Natural killer cell treated with Interleukin-12 subunit alpha and Interleukin-12 subunit beta and Interleukin-15 and Interleukin-18, amount 100 ng/mL, for 72 hours (primary cell): ENCODE data around the gene SPHK1. TPM values are rescaled to one million over a fixed set of nuclear protein-coding genes. Genes with fewer than 3 reads are reported as not detected.
"Not testable (repeated sequence)": the region's sequence is repeated elsewhere in the genome, so short reads cannot be mapped to it uniquely, and the experiment has no call there.

Source experiments
- ATAC-seq, 2 donors: fragments of 150-1000 bp; cut with Tn5 transposase in 1 of 2; sonication (Bioruptor Pico), chemical (Tn5 transposase) in 1 of 2; 2 replicates each; pipeline ENCODE4 v1.10.0; 2021
- DNase-seq: peaks from one replicate; pipeline ENCODE4 v3.0.0; 2022; ENCODE audit warnings: low spot score
- H3K27ac Mint-ChIP-seq, 2 donors: 1 replicate in 1 of 2; 2 replicates in 1 of 2; pipeline ENCODE4 v1.8.0; 2022; ENCODE audit warnings: mixed read lengths in 2 of 2, mild to moderate bottlenecking in 1 of 2, moderate library complexity in 1 of 2
- H3K27me3 Mint-ChIP-seq, 2 donors: 1 replicate in 1 of 2; 2 replicates in 1 of 2; pipeline ENCODE4 v1.8.0; 2022; ENCODE audit warnings: mixed read lengths in 2 of 2
- H3K36me3 Mint-ChIP-seq: one replicate; pipeline ENCODE4 v1.8.0; 2022; ENCODE audit warnings: mixed read lengths
- H3K4me1 Mint-ChIP-seq, 2 donors: 1 replicate in 1 of 2; 2 replicates in 1 of 2; pipeline ENCODE4 v1.8.0; 2022; ENCODE audit warnings: low read depth in 2 of 2, mixed read lengths in 2 of 2, mild to moderate bottlenecking in 1 of 2
- H3K4me3 Mint-ChIP-seq: one replicate; pipeline ENCODE4 v1.8.0; 2022; ENCODE audit warnings: mixed read lengths
- H3K9me3 Mint-ChIP-seq: 2 replicates; pipeline ENCODE4 v1.8.0; 2022; ENCODE audit warnings: mixed read lengths
- total RNA-seq, 2 donors: library from RNA; stranded (reverse); gene quantifications; one replicate each; pipeline ENCODE4 v1.2.3, GENCODE V29; 2022

Gene SPHK1
- total RNA-seq, 2 donors from 2014 or later: 13.9 to 14.5 TPM

DNA sequence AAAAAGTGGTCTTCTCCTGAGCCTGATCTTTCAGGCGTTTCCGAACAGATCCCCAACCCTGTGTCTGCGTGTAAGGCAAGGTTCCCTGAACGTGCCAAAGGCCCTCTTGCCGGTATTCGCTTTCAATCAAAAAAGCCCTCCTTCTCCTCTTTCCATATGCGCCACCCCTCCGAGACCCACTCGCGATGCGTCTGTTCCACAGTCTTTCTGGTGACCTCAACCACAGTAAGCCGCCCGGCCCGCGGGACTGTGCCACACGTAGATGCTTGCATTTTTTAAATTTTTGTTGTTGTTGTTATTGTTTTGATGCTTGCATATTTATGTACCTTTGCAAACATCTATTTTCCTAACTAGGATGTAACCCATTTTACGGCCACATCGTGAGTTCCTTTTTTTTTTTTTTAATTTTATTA is 30.1 kb upstream of the SPHK1 start:
- no peaks in the 10 kb centered on the region for H3K27me3 Mint-ChIP-seq

GRCh38 chr17:76354747-76355310 is 29.6 kb upstream of the SPHK1 start:
- H3K27ac Mint-ChIP-seq: peak overlapping the region; percentile 94 to 97
- no peaks in the 10 kb centered on the region for H3K9me3 Mint-ChIP-seq
- DNase-seq (no peak), ATAC-seq (no peak)
- H3K4me1 Mint-ChIP-seq: peaks cover 22 to 38% of the 10 kb centered on the region in 2 donors
- H3K36me3 Mint-ChIP-seq: no peaks in the 10 kb centered on the region
- no peaks in the 10 kb centered on the region for H3K27me3 Mint-ChIP-seq
- peak overlapping the region; percentile 95 for H3K4me3 Mint-ChIP-seq

More for the DNA sequence above, 30.1 kb upstream of the SPHK1 start:
- Mint-ChIP-seq H3K9me3 (no peaks in the 10 kb centered on the region), H3K27ac (peak overlapping the region; percentile 94 to 97), H3K36me3 (no peaks in the 10 kb centered on the region), H3K4me1 (peaks cover 22 to 38% of the 10 kb centered on the region in 2 donors), H3K4me3 (peak overlapping the region; percentile 95)
- ATAC-seq (no peak), DNase-seq (no peak)

DNA sequence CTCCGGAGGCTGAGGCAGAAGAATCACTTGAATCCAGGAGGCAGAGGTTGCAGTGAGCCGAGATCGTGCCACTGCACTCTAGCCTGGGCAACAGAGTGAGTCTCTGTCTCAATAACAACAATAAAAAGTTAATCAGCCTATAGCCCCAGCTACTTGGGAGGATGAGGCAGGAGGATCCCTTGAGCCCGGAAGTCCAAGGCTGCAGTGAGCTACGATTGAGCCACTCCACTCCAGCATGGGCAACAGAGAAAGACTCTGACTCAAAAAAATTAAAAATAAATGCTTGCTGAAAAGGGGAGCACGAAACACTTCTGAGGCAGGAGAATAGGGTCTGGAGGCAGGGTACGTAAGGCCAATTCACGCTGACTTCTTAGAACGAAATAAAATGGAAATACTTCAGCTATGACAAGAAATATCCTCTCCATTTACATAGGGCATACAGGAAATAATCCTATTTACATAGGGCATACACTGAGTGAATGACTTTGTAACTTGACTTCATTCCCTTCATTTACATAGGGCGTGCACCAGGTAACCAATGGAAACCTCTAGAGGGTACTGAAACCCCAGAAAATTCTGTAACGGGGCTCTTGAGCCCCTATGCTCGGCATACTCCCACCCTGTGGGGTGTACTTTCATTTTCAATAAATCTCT is 27.5 kb upstream of the SPHK1 start:
- no peaks in the 10 kb centered on the region for H3K36me3 Mint-ChIP-seq

GRCh38 chr17:76357597-76358158 is 26.7 kb upstream of the SPHK1 start:
- Mint-ChIP-seq H3K27me3 (peaks cover 0 to 3% of the 10 kb centered on the region in 2 donors), H3K4me3 (no peak overlapping the region), H3K4me1 (peaks cover 11 to 26% of the 10 kb centered on the region in 2 donors), H3K9me3 (no peaks in the 10 kb centered on the region), H3K27ac (no peak overlapping the region), H3K36me3 (no peaks in the 10 kb centered on the region)
- DNase-seq: no peak
- ATAC-seq: no peak

More for the DNA sequence above, 27.5 kb upstream of the SPHK1 start:
- H3K27me3 Mint-ChIP-seq: peaks cover 0 to 3% of the 10 kb centered on the region in 2 donors
- no peak overlapping the region for H3K27ac Mint-ChIP-seq
- ATAC-seq (no peak), DNase-seq (no peak)
- H3K4me3 Mint-ChIP-seq: no peak overlapping the region
- H3K4me1 Mint-ChIP-seq: peaks cover 15 to 33% of the 10 kb centered on the region in 2 donors
- no peaks in the 10 kb centered on the region for H3K9me3 Mint-ChIP-seq

DNA sequence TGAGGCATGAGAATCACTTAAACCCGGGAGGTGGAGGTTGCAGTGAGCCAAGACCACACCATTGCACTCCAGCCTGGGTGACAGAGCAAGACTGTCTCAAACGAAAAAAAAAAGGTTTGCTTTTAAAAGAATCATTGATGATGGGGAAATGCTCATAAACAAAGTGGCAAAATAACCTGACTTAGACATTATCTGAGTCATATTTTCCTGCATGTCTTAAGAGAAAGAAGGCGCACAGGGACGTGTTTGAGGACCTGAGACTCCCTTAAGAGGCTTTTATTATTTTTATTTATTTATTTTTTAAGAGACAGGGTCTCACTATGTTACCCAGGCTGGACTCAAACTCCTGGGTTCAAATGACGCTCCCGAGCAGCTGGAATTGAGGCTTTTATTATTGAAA is 25.0 kb upstream of the SPHK1 start:
- no peak overlapping the region for H3K27ac Mint-ChIP-seq
- no peaks in the 10 kb centered on the region for H3K9me3 Mint-ChIP-seq
- ATAC-seq (no peak), DNase-seq (no peak)
- H3K4me1 Mint-ChIP-seq: peaks cover 4 to 16% of the 10 kb centered on the region in 2 donors
- no peaks in the 10 kb centered on the region for H3K36me3 Mint-ChIP-seq
- peaks cover 0 to 3% of the 10 kb centered on the region in 2 donors for H3K27me3 Mint-ChIP-seq
- H3K4me3 Mint-ChIP-seq: no peak overlapping the region

- peaks cover 1 to 12% of the 10 kb centered on the region in 2 donors for H3K4me1 Mint-ChIP-seq
- H3K27me3 Mint-ChIP-seq, DNase-seq, H3K27ac Mint-ChIP-seq, H3K9me3 Mint-ChIP-seq, H3K36me3 Mint-ChIP-seq, H3K4me3 Mint-ChIP-seq, ATAC-seq: not testable (repeated sequence)
These were observed 24.6 kb upstream of the SPHK1 start for GRCh38 chr17:76359776-76360175.

DNA sequence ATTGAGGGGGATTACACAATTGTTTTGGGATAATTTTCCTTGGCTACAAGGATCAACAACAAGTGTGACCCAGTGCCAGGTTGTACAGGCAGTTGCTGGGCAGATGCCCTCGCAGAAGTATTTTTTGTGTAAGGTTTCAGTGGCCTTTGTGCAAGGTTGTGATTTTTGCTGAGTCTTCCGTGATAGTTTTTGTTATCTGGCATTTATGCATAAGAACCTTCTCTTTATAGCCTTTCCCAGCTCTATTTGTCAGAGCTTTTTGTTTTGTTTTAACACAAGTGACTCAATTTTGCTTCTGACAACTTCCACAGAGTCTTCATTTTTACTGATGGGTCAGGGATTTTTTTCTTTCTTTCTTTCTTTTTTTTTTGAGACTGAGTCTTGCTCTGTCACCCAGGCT is 23.9 kb upstream of the SPHK1 start:
- Mint-ChIP-seq H3K9me3 (no peaks in the 10 kb centered on the region), H3K36me3 (no peaks in the 10 kb centered on the region), H3K4me1 (peaks cover 0 to 9% of the 10 kb centered on the region in 2 donors), H3K27me3 (peaks cover 0 to 3% of the 10 kb centered on the region in 2 donors), H3K4me3 (no peak overlapping the region), H3K27ac (no peak overlapping the region)
- ATAC-seq (no peak), DNase-seq (no peak)

DNA sequence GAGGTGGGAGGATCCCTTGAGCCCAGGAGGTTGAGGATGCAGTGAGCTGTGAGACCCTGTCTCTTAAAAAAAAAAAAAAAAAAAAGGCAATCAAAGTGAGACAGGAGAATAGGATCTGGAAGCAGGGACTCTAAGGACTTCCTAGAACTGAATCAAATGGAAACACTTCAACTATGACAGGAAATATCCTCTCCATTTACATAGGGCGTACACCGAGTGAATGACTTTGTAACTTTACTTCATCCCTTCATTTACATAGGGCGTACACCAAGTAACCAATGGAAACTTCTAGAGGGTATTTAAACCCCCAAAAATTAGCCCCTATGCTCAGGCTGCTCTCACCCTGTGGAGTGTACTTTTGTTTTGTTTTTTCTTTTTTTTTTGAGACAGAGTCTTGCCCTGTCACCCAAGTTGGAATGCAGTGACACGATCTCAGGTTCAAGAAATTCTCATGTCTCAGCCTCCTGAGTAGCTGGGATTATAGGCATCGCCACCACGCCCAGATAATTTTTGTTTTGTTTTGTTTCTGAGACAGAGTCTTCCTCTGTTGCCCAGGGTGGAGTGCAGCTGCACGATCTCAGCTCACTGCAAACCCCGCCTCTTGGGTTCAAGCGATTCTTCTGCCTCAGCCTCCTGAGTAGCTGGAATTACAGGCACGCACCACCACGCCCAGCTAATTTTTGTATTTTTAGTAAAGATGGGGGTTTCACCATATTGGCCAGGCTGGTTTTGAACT is 21.1 kb upstream of the SPHK1 start:
- Mint-ChIP-seq H3K27ac (no peak overlapping the region), H3K9me3 (no peaks in the 10 kb centered on the region), H3K4me3 (no peak overlapping the region), H3K36me3 (no peaks in the 10 kb centered on the region), H3K4me1 (no peaks in the 10 kb centered on the region), H3K27me3 (peaks cover 0 to 3% of the 10 kb centered on the region in 2 donors)
- no peak for ATAC-seq
- no peak for DNase-seq

GRCh38 chr17:76365256-76365903 is 19.0 kb upstream of the SPHK1 start:
- H3K4me3 Mint-ChIP-seq: no peak overlapping the region
- ATAC-seq (no peak), DNase-seq (no peak)
- peaks cover 0 to 5% of the 10 kb centered on the region in 2 donors for H3K27me3 Mint-ChIP-seq
- no peak overlapping the region for H3K27ac Mint-ChIP-seq
- no peaks in the 10 kb centered on the region for H3K4me1 Mint-ChIP-seq
- no peaks in the 10 kb centered on the region for H3K9me3 Mint-ChIP-seq
- H3K36me3 Mint-ChIP-seq: no peaks in the 10 kb centered on the region

DNA sequence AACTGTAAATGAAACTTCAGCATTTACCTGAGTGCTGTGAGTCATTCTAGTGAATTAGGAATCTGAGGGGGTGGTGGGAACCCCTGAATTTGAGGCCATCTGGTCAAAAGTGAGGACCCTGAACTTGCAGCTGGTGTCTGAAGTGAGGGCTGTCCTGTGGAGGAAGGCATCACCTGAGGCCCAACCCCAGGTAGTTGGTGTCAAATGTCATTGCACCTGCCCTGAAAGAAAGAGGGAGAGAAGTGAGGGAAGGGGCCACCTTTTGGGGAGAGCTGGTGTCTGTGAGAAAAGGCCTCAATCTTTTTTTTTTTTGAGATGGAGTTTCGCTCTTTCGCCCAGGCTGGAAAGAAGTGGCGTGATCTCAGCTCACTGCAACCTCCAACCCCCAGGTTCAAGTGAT is 18.2 kb upstream of the SPHK1 start:
- DNase-seq (no peak), ATAC-seq (no peak)
- Mint-ChIP-seq H3K9me3 (no peaks in the 10 kb centered on the region), H3K27me3 (peaks cover 0 to 5% of the 10 kb centered on the region in 2 donors), H3K4me3 (no peak overlapping the region), H3K27ac (no peak overlapping the region), H3K4me1 (no peaks in the 10 kb centered on the region), H3K36me3 (no peaks in the 10 kb centered on the region)

GRCh38 chr17:76367642-76368041 is 16.8 kb upstream of the SPHK1 start:
- H3K36me3 Mint-ChIP-seq: no peaks in the 10 kb centered on the region
- DNase-seq: no peak
- H3K27me3 Mint-ChIP-seq: peaks cover 0 to 2% of the 10 kb centered on the region in 2 donors

GRCh38 chr17:76368545-76368944 is 15.9 kb upstream of the SPHK1 start:
- no peaks in the 10 kb centered on the region for H3K36me3 Mint-ChIP-seq
- peaks cover 0 to 2% of the 10 kb centered on the region in 2 donors for H3K27me3 Mint-ChIP-seq
- no peak overlapping the region for H3K4me3 Mint-ChIP-seq
- ATAC-seq: no peak
- no peak overlapping the region for H3K27ac Mint-ChIP-seq
- no peak for DNase-seq
- peaks cover 4% of the 10 kb centered on the region in 2 donors for H3K4me1 Mint-ChIP-seq
- H3K9me3 Mint-ChIP-seq: no peaks in the 10 kb centered on the region

More at GRCh38 chr17:76367642-76368041, 16.8 kb upstream of the SPHK1 start:
- Mint-ChIP-seq H3K4me3 (no peak overlapping the region), H3K4me1 (peaks cover 4% of the 10 kb centered on the region in 2 donors), H3K27ac (no peak overlapping the region), H3K9me3 (no peaks in the 10 kb centered on the region)
- no peak for ATAC-seq

- no peaks in the 10 kb centered on the region for H3K9me3 Mint-ChIP-seq
These were observed 15.0 kb upstream of the SPHK1 start for GRCh38 chr17:76369379-76369778.

More at GRCh38 chr17:76369379-76369778, 15.0 kb upstream of the SPHK1 start:
- no peak for DNase-seq
- Mint-ChIP-seq H3K4me3 (no peak overlapping the region), H3K36me3 (no peaks in the 10 kb centered on the region), H3K27me3 (peaks cover 0 to 2% of the 10 kb centered on the region in 2 donors), H3K4me1 (peaks cover 4% of the 10 kb centered on the region in 2 donors), H3K27ac (no peak overlapping the region)
- ATAC-seq: no peak
